CD8-positive, alpha-beta memory T cell (primary cell): ENCODE data around the gene SCEL. TPM values are rescaled to one million over a fixed set of nuclear protein-coding genes. Genes with fewer than 3 reads are reported as not detected.

Source experiments
- CTCF ChIA-PET: fragments of 350-600 bp; sonication (Branson Sonifier 250); formaldehyde crosslinking; loops from one replicate; lab custom pipeline; 2021; ENCODE audit warnings: antibody characterized with exemption; lab: Charles Lee
- POLR2A ChIA-PET: fragments of 350-600 bp; sonication (Branson Sonifier 250); formaldehyde crosslinking; loops from one replicate; lab custom pipeline; 2021; ENCODE audit warnings: antibody characterized with exemption; lab: Charles Lee
- DNase-seq, 5 donors: peaks; one replicate each; pipeline versions ENCODE4 v3.0.0 to v3.0.0-alpha.2; 2020 to 2022; ENCODE audit warnings: mixed read lengths in 1 of 5
- H3K27ac ChIP-seq: one replicate; pipeline ENCODE4 v1.7.0; 2013; ENCODE audit warnings: low read depth, mild to moderate bottlenecking, low read length, moderate library complexity
- H3K27me3 ChIP-seq: 2 replicates; pipeline ENCODE4 v1.7.0; 2013; ENCODE audit warnings: low read length, mild to moderate bottlenecking; ENCODE audit not compliant: insufficient read depth, poor library complexity, severe bottlenecking
- H3K36me3 ChIP-seq: 2 replicates; pipeline ENCODE4 v1.7.0; 2013; ENCODE audit warnings: mild to moderate bottlenecking, low read length, moderate library complexity; ENCODE audit not compliant: insufficient read depth
- H3K4me1 ChIP-seq: 2 replicates; pipeline ENCODE4 v1.7.0; 2013; ENCODE audit warnings: mild to moderate bottlenecking, low read length, moderate library complexity; ENCODE audit not compliant: insufficient read depth
- H3K4me3 ChIP-seq: 2 replicates; pipeline ENCODE4 v1.7.0; 2013; ENCODE audit warnings: mild to moderate bottlenecking, low read length
- H3K9me3 ChIP-seq: 2 replicates; pipeline ENCODE4 v1.7.0; 2013; ENCODE audit warnings: mild to moderate bottlenecking, low read length
- H3K27ac Mint-ChIP-seq, 8 donors: one replicate each; pipeline ENCODE4 v1.8.0; 2020 to 2021; ENCODE audit warnings: mixed read lengths in 8 of 8, mild to moderate bottlenecking in 6 of 8, inconsistent platforms in 3 of 8, moderate library complexity in 3 of 8
- H3K27me3 Mint-ChIP-seq, 2 donors: one replicate each; pipeline ENCODE4 v1.8.0; 2020 to 2021; ENCODE audit warnings: mixed read lengths in 2 of 2, mild to moderate bottlenecking in 1 of 2, moderate library complexity in 1 of 2
- H3K36me3 Mint-ChIP-seq, 3 donors: one replicate each; pipeline ENCODE4 v1.8.0; 2020 to 2021; ENCODE audit warnings: mixed read lengths in 3 of 3, inconsistent platforms in 1 of 3, mild to moderate bottlenecking in 1 of 3
- H3K4me1 Mint-ChIP-seq, 3 donors: one replicate each; pipeline ENCODE4 v1.8.0; 2020 to 2021; ENCODE audit warnings: mixed read lengths in 3 of 3, inconsistent platforms in 1 of 3, mild to moderate bottlenecking in 1 of 3
- H3K4me3 Mint-ChIP-seq, 7 donors: one replicate each; pipeline ENCODE4 v1.8.0; 2020 to 2021; ENCODE audit warnings: mixed read lengths in 7 of 7, mild to moderate bottlenecking in 6 of 7, moderate library complexity in 4 of 7, inconsistent platforms in 2 of 7
- H3K9me3 Mint-ChIP-seq, 5 donors: one replicate each; pipeline ENCODE4 v1.8.0; 2020 to 2022; ENCODE audit warnings: mixed read lengths in 5 of 5, mild to moderate bottlenecking in 3 of 5, moderate library complexity in 2 of 5, inconsistent platforms in 1 of 5
- polyA plus RNA-seq: library from polyadenylated mRNA; unstranded; fragments of 300-500 nt; fragmentation: Illumina TruSeq; gene quantifications from one replicate; pipeline ENCODE4 v1.2.3, GENCODE V29; 2021
- total RNA-seq, 2 experiments: library from RNA; stranded (reverse); gene quantifications; one replicate each; pipeline ENCODE4 v1.2.3, GENCODE V29; 2021

SCEL gene
- total and polyA plus RNA-seq, 3 experiments from 2014 or later: not detected

- H3K9me3 Mint-ChIP-seq: peaks cover 0 to 2% (median 0%) of the 10 kb centered on the region in 5 donors
- Histone ChIP-seq H3K27ac (no peak overlapping the region), H3K9me3 (no peaks in the 10 kb centered on the region), H3K36me3 (no peaks in the 10 kb centered on the region), H3K4me1 (no peaks in the 10 kb centered on the region), H3K27me3 (no peaks in the 10 kb centered on the region), H3K4me3 (no peak overlapping the region)
- H3K27me3 Mint-ChIP-seq: peaks cover 16 to 55% of the 10 kb centered on the region in 2 donors
- no peaks in the 10 kb centered on the region for H3K4me1 Mint-ChIP-seq
- ChIA-PET POLR2A (no interaction called here), CTCF (interaction anchor here (0.6 kb wide), 1 partner anchor 18 kb away, joined by 3 read pairs; no protein-coding TSS in a partner anchor)
- no peaks in the 10 kb centered on the region for H3K36me3 Mint-ChIP-seq
- H3K4me3 Mint-ChIP-seq: no peak overlapping the region
- H3K27ac Mint-ChIP-seq: no peak overlapping the region
- DNase-seq: no peak
Observed at GRCh38 chr13:77574096-77574495, 38.6 kb downstream of the SCEL start.

DNA sequence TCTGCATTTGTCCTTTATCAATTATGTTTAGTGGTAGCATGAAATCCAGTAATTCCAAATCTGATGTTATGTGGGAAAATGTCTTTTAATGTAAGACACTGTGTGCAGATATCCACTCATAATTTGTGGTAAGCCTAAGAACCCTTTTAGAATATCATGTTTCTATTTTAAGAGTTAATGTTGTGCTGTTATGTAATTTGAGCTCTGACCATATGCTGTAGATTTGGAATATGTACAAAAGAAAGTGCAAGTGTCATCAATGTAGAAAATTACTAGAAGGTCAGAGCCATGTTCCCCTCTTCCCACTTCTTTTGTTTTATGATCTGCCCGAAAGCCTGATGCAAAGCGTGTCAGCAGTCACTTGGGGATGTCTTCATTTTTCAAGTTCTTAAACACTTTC lies 44.5 kb downstream of the SCEL start:
- CTCF ChIA-PET: no interaction called here
- H3K4me1 Mint-ChIP-seq: no peaks in the 10 kb centered on the region
- H3K27me3 Mint-ChIP-seq: peaks cover 13 to 45% of the 10 kb centered on the region in 2 donors

DNA sequence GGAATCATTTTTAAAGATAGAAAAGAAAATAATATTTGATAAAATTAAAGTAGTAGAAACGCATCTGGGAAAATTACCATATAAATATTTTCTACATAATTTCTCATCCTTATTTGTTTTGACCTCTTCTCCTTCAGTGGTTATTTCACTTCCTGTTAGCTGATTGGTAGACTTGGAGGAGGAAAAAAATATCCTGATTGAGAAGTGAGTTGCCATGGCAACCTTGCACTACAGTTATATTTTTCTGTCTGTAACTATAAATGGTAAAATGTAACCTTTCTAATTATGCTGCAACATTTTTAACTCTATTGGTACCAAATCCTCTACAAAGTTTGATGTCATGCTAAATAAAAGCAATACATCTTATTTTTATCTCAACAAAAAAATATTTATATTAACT lies 45.2 kb downstream of the SCEL start:
- CTCF ChIA-PET: no interaction called here
- H3K27me3 Mint-ChIP-seq: peaks cover 13 to 41% of the 10 kb centered on the region in 2 donors

More for the DNA sequence above, 44.5 kb downstream of the SCEL start:
- no peak overlapping the region for H3K27ac Mint-ChIP-seq
- H3K4me3 Mint-ChIP-seq: no peak overlapping the region
- DNase-seq: no peak
- no peaks in the 10 kb centered on the region for H3K36me3 Mint-ChIP-seq
- H3K36me3 ChIP-seq: no peaks in the 10 kb centered on the region
- H3K4me1 ChIP-seq: no peaks in the 10 kb centered on the region
- no peak overlapping the region for H3K27ac ChIP-seq
- H3K27me3 ChIP-seq: no peaks in the 10 kb centered on the region
- H3K4me3 ChIP-seq: no peak overlapping the region
- H3K9me3 Mint-ChIP-seq: peaks cover 0 to 3% (median 0%) of the 10 kb centered on the region in 5 donors
- POLR2A ChIA-PET: no interaction called here
- H3K9me3 ChIP-seq: no peaks in the 10 kb centered on the region

DNA sequence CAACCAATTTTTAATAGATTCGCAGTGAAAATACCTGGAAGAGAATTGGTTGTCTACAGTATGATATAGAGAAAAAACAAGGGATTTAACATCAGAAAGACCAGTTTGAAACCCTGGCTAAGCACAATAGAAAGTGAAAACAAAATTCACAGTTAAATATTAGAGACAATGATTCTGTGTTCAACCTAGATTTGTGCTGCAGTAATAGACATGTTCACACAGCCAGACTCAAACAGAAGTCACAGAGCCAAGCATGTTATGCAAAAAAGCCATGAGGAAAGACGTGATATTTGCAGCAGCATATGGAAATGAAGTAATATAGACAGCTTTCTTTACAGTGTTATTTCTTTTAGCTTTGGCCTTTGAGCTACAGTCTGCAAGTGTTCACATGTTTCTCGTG lies 48.1 kb downstream of the SCEL start:
- Histone ChIP-seq H3K27ac (no peak overlapping the region), H3K27me3 (no peaks in the 10 kb centered on the region), H3K36me3 (no peaks in the 10 kb centered on the region), H3K4me3 (no peak overlapping the region), H3K4me1 (no peaks in the 10 kb centered on the region), H3K9me3 (no peaks in the 10 kb centered on the region)
- no peak overlapping the region for H3K27ac Mint-ChIP-seq
- no peak overlapping the region for H3K4me3 Mint-ChIP-seq
- H3K4me1 Mint-ChIP-seq: no peaks in the 10 kb centered on the region
- no peak for DNase-seq
- H3K9me3 Mint-ChIP-seq: peaks cover 0 to 2% (median 0%) of the 10 kb centered on the region in 5 donors
- peaks cover 5 to 16% of the 10 kb centered on the region in 2 donors for H3K27me3 Mint-ChIP-seq
- H3K36me3 Mint-ChIP-seq: no peaks in the 10 kb centered on the region
- POLR2A ChIA-PET: no interaction called here
- CTCF ChIA-PET: no interaction called here

More for the DNA sequence above, 45.2 kb downstream of the SCEL start:
- no peak overlapping the region for H3K4me3 Mint-ChIP-seq
- no peaks in the 10 kb centered on the region for H3K36me3 ChIP-seq
- no peak for DNase-seq
- H3K4me1 Mint-ChIP-seq: no peaks in the 10 kb centered on the region
- peaks cover 0 to 3% (median 0%) of the 10 kb centered on the region in 5 donors for H3K9me3 Mint-ChIP-seq
- H3K4me3 ChIP-seq: no peak overlapping the region
- no peak overlapping the region for H3K27ac ChIP-seq
- H3K4me1 ChIP-seq: no peaks in the 10 kb centered on the region
- POLR2A ChIA-PET: no interaction called here
- H3K27me3 ChIP-seq: no peaks in the 10 kb centered on the region
- H3K27ac Mint-ChIP-seq: no peak overlapping the region
- no peaks in the 10 kb centered on the region for H3K36me3 Mint-ChIP-seq
- no peaks in the 10 kb centered on the region for H3K9me3 ChIP-seq

DNA sequence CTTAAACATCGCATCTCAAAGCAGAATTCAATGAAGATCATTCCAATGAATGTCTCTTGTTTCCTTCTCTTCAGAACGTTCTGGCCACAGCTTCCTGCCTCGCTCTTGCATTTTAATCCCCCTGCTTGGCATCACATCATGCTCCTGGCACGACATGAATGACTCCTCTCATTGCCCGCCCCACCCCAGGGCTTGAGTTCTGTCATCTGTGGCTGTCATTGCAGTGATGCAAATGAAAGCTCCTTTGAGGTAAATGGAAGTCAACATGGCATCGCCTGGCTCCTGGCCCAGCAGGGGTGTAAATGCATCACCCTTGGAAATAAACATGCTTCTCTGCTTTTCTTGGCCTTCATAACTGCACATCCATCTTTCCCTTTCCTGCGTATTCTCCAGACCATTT lies 48.6 kb downstream of the SCEL start:
- Mint-ChIP-seq H3K4me3 (no peak overlapping the region), H3K27me3 (peaks cover 5 to 11% of the 10 kb centered on the region in 2 donors), H3K36me3 (no peaks in the 10 kb centered on the region), H3K9me3 (peaks cover 0 to 2% (median 0%) of the 10 kb centered on the region in 5 donors), H3K4me1 (no peaks in the 10 kb centered on the region), H3K27ac (no peak overlapping the region)
- ChIA-PET POLR2A (no interaction called here), CTCF (no interaction called here)
- Histone ChIP-seq H3K27me3 (no peaks in the 10 kb centered on the region), H3K4me1 (no peaks in the 10 kb centered on the region), H3K27ac (no peak overlapping the region), H3K36me3 (no peaks in the 10 kb centered on the region), H3K9me3 (no peaks in the 10 kb centered on the region), H3K4me3 (no peak overlapping the region)
- DNase-seq: peak in 1 of 5 donors; percentile 2

GRCh38 chr13:77595166-77595810 lies 59.8 kb downstream of the SCEL start:
- peaks cover 10 to 41% of the 10 kb centered on the region in 2 donors for H3K27me3 Mint-ChIP-seq
- no peaks in the 10 kb centered on the region for H3K36me3 ChIP-seq

GRCh38 chr13:77596777-77597176 lies 61.3 kb downstream of the SCEL start:
- no peaks in the 10 kb centered on the region for H3K9me3 Mint-ChIP-seq
- no peak for DNase-seq
- Histone ChIP-seq H3K36me3 (no peaks in the 10 kb centered on the region), H3K27me3 (no peaks in the 10 kb centered on the region), H3K4me3 (no peak overlapping the region), H3K27ac (no peak overlapping the region), H3K4me1 (no peaks in the 10 kb centered on the region), H3K9me3 (no peaks in the 10 kb centered on the region)
- no peaks in the 10 kb centered on the region for H3K4me1 Mint-ChIP-seq
- no peak overlapping the region for H3K4me3 Mint-ChIP-seq
- H3K27me3 Mint-ChIP-seq: peaks cover 9 to 40% of the 10 kb centered on the region in 2 donors
- CTCF ChIA-PET: no interaction called here
- no peaks in the 10 kb centered on the region for H3K36me3 Mint-ChIP-seq
- peak overlapping the region in 1 of 8 donors; percentile 4 for H3K27ac Mint-ChIP-seq
- POLR2A ChIA-PET: no interaction called here

More at GRCh38 chr13:77595166-77595810, 59.8 kb downstream of the SCEL start:
- CTCF ChIA-PET: no interaction called here
- Mint-ChIP-seq H3K27ac (no peak overlapping the region), H3K4me1 (no peaks in the 10 kb centered on the region), H3K9me3 (no peaks in the 10 kb centered on the region), H3K36me3 (no peaks in the 10 kb centered on the region), H3K4me3 (no peak overlapping the region)
- no peak overlapping the region for H3K27ac ChIP-seq
- DNase-seq: no peak
- no peaks in the 10 kb centered on the region for H3K9me3 ChIP-seq
- no peak overlapping the region for H3K4me3 ChIP-seq
- H3K4me1 ChIP-seq: no peaks in the 10 kb centered on the region
- POLR2A ChIA-PET: no interaction called here
- H3K27me3 ChIP-seq: no peaks in the 10 kb centered on the region

DNA sequence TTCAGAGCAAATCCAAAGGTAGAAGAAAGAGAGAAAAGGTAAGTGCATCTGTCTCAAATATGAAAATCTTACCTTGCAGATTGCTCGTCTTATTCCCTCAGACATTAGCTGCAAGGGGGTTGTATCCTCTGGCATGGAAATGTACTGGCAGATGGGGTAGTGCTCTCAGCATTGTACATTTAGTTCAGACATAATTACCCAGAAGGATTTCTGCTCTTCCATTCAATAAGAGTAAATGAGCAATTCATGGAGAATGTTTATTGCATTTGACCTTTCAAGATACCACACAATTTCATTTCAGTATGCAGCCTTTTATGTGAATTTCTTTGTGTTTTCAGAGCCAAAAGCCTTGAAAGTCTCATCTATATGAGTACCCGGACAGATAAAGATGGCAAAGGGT lies 63.8 kb downstream of the SCEL start:
- no peak overlapping the region for H3K4me3 Mint-ChIP-seq
- ChIA-PET CTCF (no interaction called here), POLR2A (no interaction called here)
- Histone ChIP-seq H3K9me3 (no peaks in the 10 kb centered on the region), H3K36me3 (no peaks in the 10 kb centered on the region), H3K4me3 (no peak overlapping the region), H3K27me3 (no peaks in the 10 kb centered on the region), H3K4me1 (no peaks in the 10 kb centered on the region), H3K27ac (no peak overlapping the region)
- H3K27ac Mint-ChIP-seq: no peak overlapping the region
- no peak for DNase-seq
- H3K4me1 Mint-ChIP-seq: no peaks in the 10 kb centered on the region
- no peaks in the 10 kb centered on the region for H3K9me3 Mint-ChIP-seq
- no peaks in the 10 kb centered on the region for H3K36me3 Mint-ChIP-seq
- peaks cover 6 to 34% of the 10 kb centered on the region in 2 donors for H3K27me3 Mint-ChIP-seq
